Activated naive CD4-positive, alpha-beta T cell treated with anti-CD3 and anti-CD28 coated beads, Interleukin-2, amount 10 ng/mL, durations not matched to agents 7 days and 5 days (primary cell): ENCODE results near the gene SCIN.
"Not testable (repeated sequence)": the region's sequence is repeated elsewhere in the genome, so short reads cannot be mapped to it uniquely, and the experiment has no call there.

Source experiments
- CTCF ChIA-PET: fragments of 350-600 bp; sonication (Branson Sonifier 250); formaldehyde crosslinking; loops from one replicate; lab custom pipeline; 2021; ENCODE audit warnings: antibody characterized with exemption; lab: Charles Lee
- DNase-seq: peaks from one replicate; pipeline ENCODE4 v3.0.0-alpha.2; 2020
- H3K27ac Mint-ChIP-seq: one replicate; pipeline ENCODE4 v1.8.0; 2021; ENCODE audit warnings: mild to moderate bottlenecking, moderate library complexity, mixed read lengths
- H3K27me3 Mint-ChIP-seq: one replicate; pipeline ENCODE4 v1.8.0; 2021; ENCODE audit warnings: mild to moderate bottlenecking, mixed read lengths
- H3K36me3 Mint-ChIP-seq: one replicate; pipeline ENCODE4 v1.8.0; 2021; ENCODE audit warnings: mixed read lengths
- H3K4me1 Mint-ChIP-seq: one replicate; pipeline ENCODE4 v1.8.0; 2021; ENCODE audit warnings: mixed read lengths
- H3K4me3 Mint-ChIP-seq: one replicate; pipeline ENCODE4 v1.8.0; 2021; ENCODE audit warnings: mild to moderate bottlenecking, moderate library complexity, mixed read lengths
- H3K9me3 Mint-ChIP-seq: one replicate; pipeline ENCODE4 v1.8.0; 2021; ENCODE audit warnings: mixed read lengths

Gene SCIN

GRCh38 chr7:12570534-12571461 lies at the start of gene SCIN:
SCIN (plus strand) TSS chr7:12570720; CDS start chr7:12570787, 67 bp downstream.
- peak; percentile 55 for DNase-seq
- H3K27ac Mint-ChIP-seq, result no peak within 1 kb of the TSS
- H3K27me3 Mint-ChIP-seq, result peaks cover 38% of the 10 kb centered on the region

DNA sequence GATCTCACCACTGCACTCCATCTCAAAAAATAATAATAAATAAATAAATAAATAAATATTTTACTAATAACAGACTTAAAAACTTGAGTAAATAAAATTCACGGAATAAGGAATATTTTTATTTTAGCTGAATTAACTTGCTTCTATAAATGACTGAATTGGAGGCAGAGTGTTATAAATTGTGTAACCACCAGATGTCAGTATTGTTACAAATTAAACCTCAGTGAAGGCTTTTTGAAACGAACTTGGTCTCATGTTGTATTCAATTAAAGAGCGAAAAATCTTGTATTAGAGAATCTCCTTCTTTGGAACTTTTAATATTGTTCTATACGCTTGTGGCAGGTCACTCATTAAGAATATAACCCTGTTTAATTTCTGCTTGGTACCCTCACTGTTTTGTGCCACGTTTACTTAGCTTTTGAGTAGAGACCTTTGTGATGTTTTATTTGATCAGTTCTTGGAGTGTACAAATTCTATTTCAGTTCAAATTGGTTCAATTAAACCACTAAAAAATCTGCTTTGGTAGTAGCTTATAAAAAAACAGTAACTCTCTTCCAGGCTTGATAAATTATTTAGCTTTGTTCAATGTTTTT lies 45.6 kb upstream of the SCIN start:
- Mint-ChIP-seq H3K9me3 (no peaks in the 10 kb centered on the region), H3K4me3 (no peak overlapping the region), H3K4me1 (no peaks in the 10 kb centered on the region), H3K36me3 (no peaks in the 10 kb centered on the region), H3K27me3 (peaks cover 3% of the 10 kb centered on the region), H3K27ac (no peak overlapping the region)
- DNase-seq, result no peak
- CTCF ChIA-PET, result interaction anchor here (0.6 to 4.2 kb wide), 18 partner anchors 16 to 732 kb away, joined by 3 to 51 read pairs (median 4); no protein-coding TSS in a partner anchor

More at GRCh38 chr7:12570534-12571461, at the start of gene SCIN:
- Mint-ChIP-seq H3K36me3 (no peaks in the 10 kb centered on the region), H3K4me1 (peaks cover 30% of the 10 kb centered on the region), H3K4me3 (peak within 1 kb of the TSS; percentile 60), H3K9me3 (no peaks in the 10 kb centered on the region)
- CTCF ChIA-PET, result interaction anchor here (1.6 kb wide), 1 partner anchor 53 kb away, joined by 4 read pairs; no protein-coding TSS in a partner anchor

- H3K36me3 Mint-ChIP-seq, H3K9me3 Mint-ChIP-seq, H3K27ac Mint-ChIP-seq, H3K4me1 Mint-ChIP-seq, DNase-seq, H3K4me3 Mint-ChIP-seq, H3K27me3 Mint-ChIP-seq: not testable (repeated sequence)
- CTCF ChIA-PET, result interaction anchor here (4.2 kb wide), 1 partner anchor 96 kb away, joined by 51 read pairs; no protein-coding TSS in a partner anchor
Observed at GRCh38 chr7:12526693-12527092, 43.8 kb upstream of the SCIN start.

DNA sequence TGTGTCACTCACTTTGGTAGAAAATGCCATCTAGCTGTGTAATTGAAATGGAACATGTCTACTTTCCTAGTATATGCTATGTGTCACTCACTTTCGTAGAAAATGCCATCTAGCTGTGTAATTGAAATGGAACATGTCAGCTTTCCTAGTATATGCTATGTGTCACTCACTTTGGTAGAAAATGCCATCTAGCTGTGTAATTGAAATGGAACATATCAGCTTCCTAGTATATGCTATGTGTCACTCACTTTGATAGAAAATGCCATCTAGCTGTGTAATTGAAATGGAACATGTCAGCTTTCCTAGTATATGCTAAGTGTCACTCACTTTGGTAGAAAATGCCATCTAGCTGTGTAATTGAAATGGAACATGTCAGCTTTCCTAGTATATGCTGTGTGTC lies 42.9 kb upstream of the SCIN start:
- not testable (repeated sequence) for H3K27me3 Mint-ChIP-seq, H3K9me3 Mint-ChIP-seq, H3K4me3 Mint-ChIP-seq, H3K27ac Mint-ChIP-seq, H3K4me1 Mint-ChIP-seq, H3K36me3 Mint-ChIP-seq, DNase-seq
- CTCF ChIA-PET, result interaction anchor here (4.2 kb wide), 1 partner anchor 95 kb away, joined by 51 read pairs; no protein-coding TSS in a partner anchor

- no peaks in the 10 kb centered on the region for H3K27me3 Mint-ChIP-seq
- DNase-seq, result no peak
- no peaks in the 10 kb centered on the region for H3K36me3 Mint-ChIP-seq
- no peaks in the 10 kb centered on the region for H3K9me3 Mint-ChIP-seq
- no peaks in the 10 kb centered on the region for H3K4me1 Mint-ChIP-seq
- no peak overlapping the region for H3K27ac Mint-ChIP-seq
- no peak overlapping the region for H3K4me3 Mint-ChIP-seq
- CTCF ChIA-PET, result interaction anchor here (0.8 kb wide), 1 partner anchor 19 kb away, joined by 3 read pairs; no protein-coding TSS in a partner anchor
Observed at GRCh38 chr7:12529971-12530710, 40.4 kb upstream of the SCIN start.

DNA sequence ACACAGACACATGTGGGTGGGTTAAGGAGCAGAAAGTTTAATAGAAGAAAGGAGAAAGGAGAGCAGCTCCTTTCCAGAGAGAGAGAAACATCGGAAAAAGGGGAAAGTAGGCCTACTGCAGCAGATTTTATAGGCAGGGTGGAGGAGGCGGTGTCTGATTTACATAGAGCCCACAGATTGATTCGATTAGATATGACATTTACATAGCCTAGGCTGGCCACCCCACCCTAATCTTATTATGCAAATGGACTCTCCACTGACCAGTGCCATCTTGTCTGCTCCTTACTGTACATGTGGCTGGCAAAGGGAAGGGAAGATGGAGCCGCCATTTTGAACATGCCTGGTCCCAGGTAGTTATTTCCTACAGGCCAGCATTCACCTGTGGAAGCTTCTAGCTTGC lies 38.7 kb upstream of the SCIN start:
- H3K4me1 Mint-ChIP-seq, result no peaks in the 10 kb centered on the region
- H3K9me3 Mint-ChIP-seq, result no peaks in the 10 kb centered on the region
- H3K4me3 Mint-ChIP-seq, result no peak overlapping the region
- H3K27ac Mint-ChIP-seq, result no peak overlapping the region
- CTCF ChIA-PET, result no interaction called here
- H3K36me3 Mint-ChIP-seq, result no peaks in the 10 kb centered on the region
- H3K27me3 Mint-ChIP-seq, result peaks cover 5% of the 10 kb centered on the region
- DNase-seq, result no peak

- no peak overlapping the region for H3K27ac Mint-ChIP-seq
- no peaks in the 10 kb centered on the region for H3K9me3 Mint-ChIP-seq
- peaks cover 5% of the 10 kb centered on the region for H3K27me3 Mint-ChIP-seq
- H3K4me1 Mint-ChIP-seq, result no peaks in the 10 kb centered on the region
- H3K4me3 Mint-ChIP-seq, result no peak overlapping the region
- no peaks in the 10 kb centered on the region for H3K36me3 Mint-ChIP-seq
- CTCF ChIA-PET, result interaction anchor here (0.9 kb wide), 1 partner anchor 520 kb away, joined by 3 read pairs; no protein-coding TSS in a partner anchor
- no peak for DNase-seq
Observed at GRCh38 chr7:12534046-12534445, 36.5 kb upstream of the SCIN start.

DNA sequence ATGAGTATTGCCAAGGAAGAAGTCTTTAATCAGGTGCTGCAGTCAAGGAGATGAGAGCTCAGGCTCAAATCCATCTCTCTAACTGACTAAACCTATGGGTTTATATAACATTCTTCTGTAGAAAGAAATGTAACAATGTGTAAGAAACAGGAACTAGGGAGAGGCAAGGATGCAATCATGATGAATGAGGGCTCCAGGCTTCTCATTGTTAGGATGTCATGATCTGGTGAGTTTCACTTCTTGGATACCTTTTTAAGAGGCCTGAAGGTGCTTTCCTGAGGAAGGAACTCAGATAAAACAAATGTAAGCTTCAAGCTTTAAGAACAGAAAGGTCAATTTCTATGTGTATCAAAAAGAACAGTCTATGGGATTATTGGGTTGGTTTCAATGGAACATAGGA lies 30.8 kb upstream of the SCIN start:
- DNase-seq, result no peak
- Mint-ChIP-seq H3K27me3 (peaks cover 5% of the 10 kb centered on the region), H3K27ac (no peak overlapping the region), H3K4me1 (no peaks in the 10 kb centered on the region), H3K4me3 (no peak overlapping the region), H3K9me3 (no peaks in the 10 kb centered on the region), H3K36me3 (no peaks in the 10 kb centered on the region)
- CTCF ChIA-PET, result interaction anchor here (0.6 to 0.9 kb wide), 2 partner anchors 27 to 654 kb away, joined by 3 read pairs; no protein-coding TSS in a partner anchor

DNA sequence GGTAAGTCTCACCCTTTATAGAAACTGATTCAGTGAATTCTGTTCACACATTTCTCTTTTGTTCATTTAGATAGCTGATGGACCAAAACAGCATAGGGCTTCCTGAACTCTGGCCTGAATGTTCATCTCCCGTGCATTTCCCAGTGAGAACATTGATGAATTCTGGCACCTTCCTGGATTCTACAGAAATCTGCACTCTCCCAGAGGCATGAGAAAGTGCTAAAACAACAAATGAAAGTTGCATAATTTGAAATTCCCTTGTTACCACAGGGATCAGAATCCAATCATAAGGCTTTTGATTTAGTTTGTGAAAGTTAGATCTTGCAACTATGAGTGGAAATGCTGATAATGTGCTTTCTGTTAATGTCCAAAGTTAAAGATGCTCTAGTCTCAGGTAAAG lies 29.7 kb upstream of the SCIN start:
- Mint-ChIP-seq H3K4me1 (no peaks in the 10 kb centered on the region), H3K27me3 (no peaks in the 10 kb centered on the region), H3K9me3 (no peaks in the 10 kb centered on the region), H3K36me3 (no peaks in the 10 kb centered on the region), H3K27ac (no peak overlapping the region), H3K4me3 (no peak overlapping the region)
- DNase-seq, result no peak
- CTCF ChIA-PET, result interaction anchor here (0.9 kb wide), 1 partner anchor 16 kb away, joined by 6 read pairs; no protein-coding TSS in a partner anchor

GRCh38 chr7:12543586-12543985 lies 26.9 kb upstream of the SCIN start:
- no peak for DNase-seq
- Mint-ChIP-seq H3K36me3 (no peaks in the 10 kb centered on the region), H3K27ac (no peak overlapping the region), H3K4me3 (no peak overlapping the region), H3K9me3 (no peaks in the 10 kb centered on the region), H3K4me1 (no peaks in the 10 kb centered on the region), H3K27me3 (no peaks in the 10 kb centered on the region)
- CTCF ChIA-PET, result interaction anchor here (1.1 kb wide), 1 partner anchor 19 kb away, joined by 3 read pairs; no protein-coding TSS in a partner anchor

DNA sequence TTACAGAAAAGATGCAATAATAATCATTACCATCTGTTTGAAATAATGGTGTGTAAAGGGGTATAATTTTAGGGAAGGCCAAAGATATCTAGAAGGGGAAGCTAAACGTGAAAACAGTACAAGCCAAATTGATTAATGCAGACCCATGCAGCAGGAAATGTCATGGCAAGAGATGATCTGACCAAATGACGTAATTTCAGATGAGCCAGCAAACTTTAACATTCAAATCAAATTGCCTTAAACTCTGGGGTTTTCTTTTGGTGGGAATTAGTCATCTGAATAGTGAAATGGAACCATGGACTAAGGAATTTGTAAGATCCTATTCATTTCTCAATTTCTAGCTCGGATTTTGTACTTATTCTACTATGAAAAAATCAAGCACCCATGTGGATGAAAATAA lies 21.4 kb upstream of the SCIN start:
- no peaks in the 10 kb centered on the region for H3K4me1 Mint-ChIP-seq
- H3K4me3 Mint-ChIP-seq, result no peak overlapping the region
- H3K36me3 Mint-ChIP-seq, result no peaks in the 10 kb centered on the region
- no peak overlapping the region for H3K27ac Mint-ChIP-seq
- no peaks in the 10 kb centered on the region for H3K27me3 Mint-ChIP-seq
- CTCF ChIA-PET, result no interaction called here
- no peaks in the 10 kb centered on the region for H3K9me3 Mint-ChIP-seq
- no peak for DNase-seq

- CTCF ChIA-PET, result no interaction called here
- Mint-ChIP-seq H3K4me1 (no peaks in the 10 kb centered on the region), H3K36me3 (no peaks in the 10 kb centered on the region), H3K27ac (no peak overlapping the region), H3K4me3 (no peak overlapping the region), H3K9me3 (no peaks in the 10 kb centered on the region), H3K27me3 (no peaks in the 10 kb centered on the region)
- DNase-seq, result no peak
Observed at GRCh38 chr7:12550956-12551355, 19.6 kb upstream of the SCIN start.

DNA sequence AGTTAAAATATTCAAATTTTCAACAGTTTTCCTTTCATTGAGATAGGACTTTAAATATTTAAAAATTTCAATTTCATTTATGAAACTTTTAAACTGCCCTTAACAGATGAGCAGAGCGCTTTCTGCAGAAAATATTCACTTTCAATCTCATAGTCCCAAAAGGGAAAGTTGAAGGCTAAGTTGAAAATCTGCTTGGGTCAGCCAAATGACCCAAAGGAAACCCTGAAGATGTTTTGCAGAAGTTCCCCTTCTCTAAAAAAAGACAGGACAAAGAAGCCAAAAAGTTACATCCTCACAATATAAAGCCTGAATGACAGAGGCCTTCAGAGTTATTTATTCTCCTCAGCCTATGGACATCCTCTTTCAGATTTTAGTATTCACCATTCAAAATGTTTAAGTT lies 17.6 kb upstream of the SCIN start:
- Mint-ChIP-seq H3K4me1 (no peaks in the 10 kb centered on the region), H3K27ac (no peak overlapping the region), H3K9me3 (no peaks in the 10 kb centered on the region), H3K27me3 (no peaks in the 10 kb centered on the region), H3K36me3 (no peaks in the 10 kb centered on the region), H3K4me3 (no peak overlapping the region)
- CTCF ChIA-PET, result no interaction called here
- no peak for DNase-seq

DNA sequence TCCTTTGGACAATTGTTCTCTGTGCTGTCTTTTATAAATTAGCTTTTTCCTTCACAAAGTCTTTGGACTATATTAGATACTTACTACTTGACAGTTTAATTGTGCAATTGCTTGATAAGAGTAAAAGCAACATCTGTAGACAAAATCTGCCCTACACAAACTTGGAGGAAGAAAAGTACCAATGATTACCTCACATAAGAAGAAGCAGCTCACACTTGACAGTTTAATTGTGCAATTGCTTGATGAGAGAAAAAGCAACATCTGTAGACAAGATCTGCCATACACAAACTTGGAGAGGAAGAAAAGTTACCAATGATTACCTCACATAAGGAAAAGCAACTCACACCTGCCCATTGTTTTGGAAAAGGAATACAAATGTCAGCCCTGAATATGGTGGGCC lies 17.1 kb upstream of the SCIN start:
- no peaks in the 10 kb centered on the region for H3K9me3 Mint-ChIP-seq
- no peak overlapping the region for H3K4me3 Mint-ChIP-seq
- H3K27ac Mint-ChIP-seq, result no peak overlapping the region
- no peaks in the 10 kb centered on the region for H3K4me1 Mint-ChIP-seq
- no peaks in the 10 kb centered on the region for H3K27me3 Mint-ChIP-seq
- H3K36me3 Mint-ChIP-seq, result no peaks in the 10 kb centered on the region
- CTCF ChIA-PET, result no interaction called here
- no peak for DNase-seq
